Sigmoid colon (tissue), 4 donors: ENCODE measurements around the gene ECT2.

Experiments used
- CTCF ChIP-seq, 4 experiments: fragments of 450-650 bp in 3 of 4; fragments of 200-600 bp in 1 of 4; IDR thresholded peaks; one replicate each; pipeline ENCODE4 v1.5.1; 2016 to 2019; ENCODE audit warnings: antibody characterized with exemption in 4 of 4, mild to moderate bottlenecking in 3 of 4, moderate library complexity in 2 of 4
- EP300 ChIP-seq, 4 donors: sonication (generic); formaldehyde crosslinking; IDR thresholded peaks; one replicate each; pipeline ENCODE4 v1.6.1; 2017; ENCODE audit warnings: antibody characterized with exemption in 4 of 4
- POLR2A ChIP-seq, 2 donors: fragments of 450-650 bp; IDR thresholded peaks; one replicate each; pipeline ENCODE4 v1.6.1; 2016; ENCODE audit warnings: antibody characterized with exemption in 2 of 2, mild to moderate bottlenecking in 2 of 2, moderate library complexity in 2 of 2
- POLR2AphosphoS5 ChIP-seq, 4 donors: sonication (generic); formaldehyde crosslinking; IDR thresholded peaks; one replicate each; pipeline ENCODE4 v1.6.1; 2017; ENCODE audit warnings: antibody characterized with exemption in 4 of 4

DNA sequence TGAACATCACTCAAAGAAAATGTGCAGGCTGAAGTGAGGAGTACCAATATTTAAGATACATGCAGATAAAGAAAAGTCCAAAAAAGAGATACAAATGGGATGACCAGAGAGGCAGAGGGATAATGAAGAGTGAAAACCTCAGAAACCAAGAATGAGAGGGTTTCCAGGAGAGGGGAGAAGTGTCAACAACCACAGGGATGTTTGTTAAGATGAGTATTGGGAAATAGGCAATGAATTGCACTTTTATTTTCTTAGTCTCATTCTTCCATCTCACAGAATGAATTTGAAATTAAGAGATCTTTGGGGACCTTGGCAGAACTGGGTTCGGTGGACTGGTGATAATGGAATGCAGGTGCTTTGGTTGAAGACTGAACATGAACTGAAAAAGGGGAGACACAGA lies 102.5 kb downstream of the ECT2 start:
- TF ChIP-seq CTCF (IDR thresholded peaks at IDR 0.05) (no peak), POLR2AphosphoS5 (IDR thresholded peaks at IDR 0.05) (no peak), POLR2A (IDR thresholded peaks at IDR 0.05) (no peak), EP300 (IDR thresholded peaks at IDR 0.05) (no peak)
